MM.1S (cell line): ENCODE results near the gene GNB1.

ENCODE experiments used
- DNase-seq: peaks from one replicate; pipeline ENCODE4 v3.0.0-alpha.2; 2015
- H2AFZ ChIP-seq: fragments of 300-600 bp; sonication (generic); 2 replicates; pipeline ENCODE4 v1.6.0; 2016; ENCODE audit warnings: antibody characterized with exemption, low read length
- H3F3A ChIP-seq: fragments of 300-600 bp; sonication (generic); 2 replicates; pipeline ENCODE4 v1.6.1; 2016; ENCODE audit warnings: mild to moderate bottlenecking, antibody characterized with exemption, low read length, moderate library complexity, mixed read lengths; ENCODE audit not compliant: insufficient read depth
- H3K27ac ChIP-seq: fragments of 300-600 bp; sonication (generic); 2 replicates; pipeline ENCODE4 v1.5.1; 2016; ENCODE audit warnings: mild to moderate bottlenecking, low read length
- H3K27me3 ChIP-seq: fragments of 300-600 bp; sonication (generic); replicated peaks from 2 replicates; pipeline ENCODE4 v1.6.0; 2016; ENCODE audit warnings: low read length; ENCODE audit not compliant: insufficient read depth
- H3K36me3 ChIP-seq: fragments of 300-600 bp; sonication (generic); replicated peaks from 2 replicates; pipeline ENCODE4 v1.6.1; 2016; ENCODE audit warnings: mild to moderate bottlenecking, low read length, mixed read lengths; ENCODE audit not compliant: insufficient read depth
- H3K4me1 ChIP-seq: fragments of 300-600 bp; sonication (generic); 2 replicates; pipeline ENCODE4 v1.6.1; 2016; ENCODE audit warnings: low read length, mixed read lengths
- H3K4me2 ChIP-seq: fragments of 300-600 bp; sonication (generic); 2 replicates; pipeline ENCODE4 v1.6.0; 2016; ENCODE audit warnings: low read depth, low read length
- H3K4me3 ChIP-seq: fragments of 300-600 bp; sonication (generic); 2 replicates; pipeline ENCODE4 v1.5.1; 2016; ENCODE audit warnings: low read length, mixed read lengths
- H3K79me2 ChIP-seq: fragments of 300-600 bp; sonication (generic); 2 replicates; pipeline ENCODE4 v1.6.1; 2016; ENCODE audit warnings: mixed run types, low read length, mixed read lengths
- H3K9ac ChIP-seq: fragments of 300-600 bp; sonication (generic); 2 replicates; pipeline ENCODE4 v1.6.1; 2016; ENCODE audit warnings: low read length, mixed read lengths
- H3K9me2 ChIP-seq: fragments of 300-600 bp; sonication (generic); replicated peaks from 2 replicates; pipeline ENCODE4 v1.6.1; 2016; ENCODE audit warnings: mild to moderate bottlenecking, low read length, mixed read lengths; ENCODE audit not compliant: insufficient read depth
- H3K9me3 ChIP-seq: fragments of 300-600 bp; sonication (generic); replicated peaks from 2 replicates; pipeline ENCODE4 v1.6.1; 2016; ENCODE audit warnings: mild to moderate bottlenecking, low read length, mixed read lengths; ENCODE audit not compliant: insufficient read depth
- H4K20me1 ChIP-seq: fragments of 300-600 bp; sonication (generic); 2 replicates; pipeline ENCODE4 v1.6.1; 2016; ENCODE audit warnings: mild to moderate bottlenecking, low read length, moderate library complexity, mixed read lengths; ENCODE audit not compliant: insufficient read depth
- CTCF ChIP-seq: fragments of 300-600 bp; sonication (generic); IDR thresholded peaks from 2 replicates; pipeline ENCODE4 v1.5.1; 2016; ENCODE audit warnings: antibody characterized with exemption, low read length, mixed read lengths
- EZH2 ChIP-seq: fragments of 300-600 bp; sonication (generic); optimal IDR thresholded peaks from 2 replicates; pipeline ENCODE3; 2017; ENCODE audit warnings: low read depth, mild to moderate bottlenecking, antibody characterized with exemption, low read length, mixed read lengths
- EZH2phosphoT487 ChIP-seq: fragments of 300-600 bp; sonication (generic); IDR thresholded peaks from 2 replicates; pipeline ENCODE4 v1.6.1; 2018; ENCODE audit warnings: antibody characterized with exemption, low read length

Gene GNB1

GRCh38 chr1:1758692-1759455 is 132.0 kb downstream of the GNB1 start:
- H4K20me1 ChIP-seq: no peaks in the 10 kb centered on the region; the same call in 1 of the 2 replicates
- H3K36me3 ChIP-seq: peaks cover 4% of the 10 kb centered on the region
- peaks cover 69% of the 10 kb centered on the region for H3K79me2 ChIP-seq
- H3F3A ChIP-seq: no peaks in the 10 kb centered on the region
- no peak overlapping the region for H3K27ac ChIP-seq
- no peak overlapping the region for H3K4me2 ChIP-seq
- no peak overlapping the region for H2AFZ ChIP-seq
- no peak for DNase-seq
- no peak overlapping the region for H3K4me3 ChIP-seq
- no peak overlapping the region for H3K9ac ChIP-seq
- no peaks in the 10 kb centered on the region for H3K9me2 ChIP-seq
- no peak for TF ChIP-seq EZH2phosphoT487
- TF ChIP-seq CTCF: no peak
- TF ChIP-seq EZH2: no peak
- no peaks in the 10 kb centered on the region for H3K27me3 ChIP-seq
- H3K4me1 ChIP-seq: no peaks in the 10 kb centered on the region
- H3K9me3 ChIP-seq: no peaks in the 10 kb centered on the region

- Histone ChIP-seq H3K9me2 (no peaks in the 10 kb centered on the region), H3K4me1 (no peaks in the 10 kb centered on the region), H3K79me2 (peaks cover 63% of the 10 kb centered on the region), H3K27ac (no peak overlapping the region), H2AFZ (no peak overlapping the region), H3K9ac (no peak overlapping the region), H3K27me3 (no peaks in the 10 kb centered on the region), H3K9me3 (no peaks in the 10 kb centered on the region), H3K4me2 (no peak overlapping the region), H3K36me3 (peaks cover 4% of the 10 kb centered on the region), H4K20me1 (no peaks in the 10 kb centered on the region; the same call in 1 of the 2 replicates), H3K4me3 (no peak overlapping the region), H3F3A (no peaks in the 10 kb centered on the region)
- DNase-seq: no peak
- no peak for TF ChIP-seq EZH2
- TF ChIP-seq EZH2phosphoT487: no peak
- no peak for TF ChIP-seq CTCF
These were observed 132.7 kb downstream of the GNB1 start for GRCh38 chr1:1758059-1758621.

GRCh38 chr1:1757422-1758058 is 133.3 kb downstream of the GNB1 start:
- H3K9me3 ChIP-seq: no peaks in the 10 kb centered on the region
- no peak for DNase-seq
- H3K36me3 ChIP-seq: peaks cover 4% of the 10 kb centered on the region
- H3K27ac ChIP-seq: no peak overlapping the region
- no peaks in the 10 kb centered on the region for H3F3A ChIP-seq
- H3K9me2 ChIP-seq: no peaks in the 10 kb centered on the region
- peaks cover 57% of the 10 kb centered on the region for H3K79me2 ChIP-seq
- H3K9ac ChIP-seq: no peak overlapping the region
- no peak overlapping the region for H2AFZ ChIP-seq
- no peaks in the 10 kb centered on the region for H3K4me1 ChIP-seq
- TF ChIP-seq EZH2phosphoT487 (no peak), CTCF (no peak), EZH2 (no peak)
- H3K4me3 ChIP-seq: no peak overlapping the region
- no peak overlapping the region for H3K4me2 ChIP-seq
- H3K27me3 ChIP-seq: no peaks in the 10 kb centered on the region
- no peaks in the 10 kb centered on the region; the same call in 1 of the 2 replicates for H4K20me1 ChIP-seq
